HepG2 (cell line): Measurements from ENCODE around the gene ADAMTS16. TPM values are rescaled to one million over a fixed set of nuclear protein-coding genes. Genes with fewer than 3 reads are reported as not detected.

ENCODE experiments used
- EED ChIP-seq: sonication (generic); formaldehyde crosslinking; IDR thresholded peaks from 2 replicates; pipeline ENCODE4 v1.5.0; 2020; ENCODE audit warnings: mild to moderate bottlenecking, missing genetic modification reagents
- ETV6 ChIP-seq: sonication (generic); formaldehyde crosslinking; conservative IDR thresholded peaks from 2 replicates; pipeline ENCODE4 v1.4.0; 2020; ENCODE audit warnings: missing genetic modification reagents
- HOXA3 ChIP-seq: sonication (generic); formaldehyde crosslinking; IDR thresholded peaks from 2 replicates; pipeline ENCODE4 v1.5.0; 2020; ENCODE audit warnings: missing genetic modification reagents
- KLF13 ChIP-seq: sonication (generic); formaldehyde crosslinking; IDR thresholded peaks from 2 replicates; pipeline ENCODE4 v1.4.0; 2020; ENCODE audit warnings: mild to moderate bottlenecking, missing genetic modification reagents
- NR3C1 ChIP-seq: sonication (generic); formaldehyde crosslinking; IDR thresholded peaks from 2 replicates; pipeline ENCODE4 v1.4.0; 2020; ENCODE audit warnings: missing genetic modification reagents
- POLR2AphosphoS2 ChIP-seq: IDR thresholded peaks from 2 replicates; pipeline ENCODE4 v1.6.1; 2011; ENCODE audit warnings: low read depth, low read length, improper control_type of control experiment
- RCOR2 ChIP-seq: IDR thresholded peaks from 2 replicates; pipeline ENCODE4 v1.6.1; 2016; ENCODE audit warnings: missing biosample characterization, missing genetic modification reagents
- REL ChIP-seq: sonication (generic); formaldehyde crosslinking; conservative IDR thresholded peaks from 2 replicates; pipeline ENCODE4 v1.8.0; 2022; ENCODE audit warnings: mild to moderate bottlenecking, missing genetic modification reagents, moderate library complexity
- SAP130 ChIP-seq: IDR thresholded peaks from 2 replicates; pipeline ENCODE4 v1.6.1; 2016; ENCODE audit warnings: low read depth
- STAG1 ChIP-seq: sonication (generic); formaldehyde crosslinking; IDR thresholded peaks from 2 replicates; pipeline ENCODE4 v1.4.0; 2020; ENCODE audit warnings: missing genetic modification reagents
- TAF15 ChIP-seq: fragments of 200-400 bp; formaldehyde crosslinking; IDR thresholded peaks from one replicate; pipeline ENCODE4 v1.6.1; 2018; ENCODE audit warnings: mild to moderate bottlenecking, low read depth, low read length; ENCODE audit not compliant: poor library complexity, severe bottlenecking
- YEATS2 ChIP-seq: sonication (generic); formaldehyde crosslinking; IDR thresholded peaks from 2 replicates; pipeline ENCODE4 v1.4.0; 2020; ENCODE audit warnings: missing genetic modification reagents, borderline replicate concordance
- ZKSCAN1 ChIP-seq: fragments of 150-350 bp; IDR thresholded peaks from 2 replicates; pipeline ENCODE4 v1.6.1; 2014; ENCODE audit warnings: low read length
- ZNF10 ChIP-seq: sonication (generic); formaldehyde crosslinking; IDR thresholded peaks from 2 replicates; pipeline ENCODE4 v1.4.0; 2020; ENCODE audit warnings: mild to moderate bottlenecking, low read depth, missing genetic modification reagents, borderline replicate concordance
- ZNF746 ChIP-seq: sonication (generic); formaldehyde crosslinking; IDR thresholded peaks from 2 replicates; pipeline ENCODE4 v1.8.0; 2022; ENCODE audit warnings: mild to moderate bottlenecking, missing genetic modification reagents
- polyA plus RNA-seq, 8 experiments: library from polyadenylated mRNA; depleted of rRNA in 3 of 8; stranded (reverse) in 7 of 8; unstranded in 1 of 8; fragments of >200 nt; fragmentation: Illumina TruSeq in 4 of 8; extraction: Trizol in 4 of 8; gene quantifications; 2 replicates each; pipeline versions ENCODE4 v1.2.1 to v1.2.3, GENCODE V29; 2011 to 2016; ENCODE audit warnings: low read depth in 4 of 8, missing spikeins in 1 of 8, mixed read lengths in 1 of 8; ENCODE audit not compliant: insufficient read depth in 1 of 8
- total RNA-seq, 5 experiments: library from RNA; depleted of rRNA; stranded (reverse); fragments of >200 nt; fragmentation: Illumina TruSeq; extraction: Trizol; gene quantifications; 2 replicates each; pipeline ENCODE4 v1.2.3, GENCODE V29; 2016; ENCODE audit warnings: low read depth in 1 of 5
- TF ChIP-seq, protein P1 (sequence below): sonication (generic); formaldehyde crosslinking; IDR thresholded peaks from 2 replicates; pipeline ENCODE4 v1.5.1; 2020; ENCODE audit warnings: mild to moderate bottlenecking, missing genetic modification reagents
- TF ChIP-seq, protein P2 (sequence below): IDR thresholded peaks from 2 replicates; pipeline ENCODE4 v1.6.1; 2016; ENCODE audit warnings: mild to moderate bottlenecking, missing biosample characterization, missing genetic modification reagents
- TF ChIP-seq, protein P3 (sequence below): sonication (generic); formaldehyde crosslinking; IDR thresholded peaks from 2 replicates; pipeline ENCODE4 v1.8.0; 2022; ENCODE audit warnings: missing genetic modification reagents, low read depth, mild to moderate bottlenecking, borderline replicate concordance
- TF ChIP-seq, protein P4 (sequence below): sonication (generic); formaldehyde crosslinking; IDR thresholded peaks from 2 replicates; pipeline ENCODE4 v1.8.1; 2023; ENCODE audit warnings: mild to moderate bottlenecking, inconsistent platforms, moderate library complexity, missing genetic modification reagents, borderline replicate concordance
- TF ChIP-seq, protein P5 (sequence below): IDR thresholded peaks from 2 replicates; pipeline ENCODE4 v1.6.1; 2016; ENCODE audit warnings: mild to moderate bottlenecking
- TF ChIP-seq, protein P6 (sequence below): sonication (generic); formaldehyde crosslinking; IDR thresholded peaks from 2 replicates; pipeline ENCODE4 v1.4.0; 2020; ENCODE audit warnings: missing genetic modification reagents

The ADAMTS16 gene
- total and polyA plus RNA-seq, 2 of the 13 experiments (the other 11 are each of a cell fraction or from before 2014, with no cell fraction given) = 0.02 to 0.03 TPM

DNA sequence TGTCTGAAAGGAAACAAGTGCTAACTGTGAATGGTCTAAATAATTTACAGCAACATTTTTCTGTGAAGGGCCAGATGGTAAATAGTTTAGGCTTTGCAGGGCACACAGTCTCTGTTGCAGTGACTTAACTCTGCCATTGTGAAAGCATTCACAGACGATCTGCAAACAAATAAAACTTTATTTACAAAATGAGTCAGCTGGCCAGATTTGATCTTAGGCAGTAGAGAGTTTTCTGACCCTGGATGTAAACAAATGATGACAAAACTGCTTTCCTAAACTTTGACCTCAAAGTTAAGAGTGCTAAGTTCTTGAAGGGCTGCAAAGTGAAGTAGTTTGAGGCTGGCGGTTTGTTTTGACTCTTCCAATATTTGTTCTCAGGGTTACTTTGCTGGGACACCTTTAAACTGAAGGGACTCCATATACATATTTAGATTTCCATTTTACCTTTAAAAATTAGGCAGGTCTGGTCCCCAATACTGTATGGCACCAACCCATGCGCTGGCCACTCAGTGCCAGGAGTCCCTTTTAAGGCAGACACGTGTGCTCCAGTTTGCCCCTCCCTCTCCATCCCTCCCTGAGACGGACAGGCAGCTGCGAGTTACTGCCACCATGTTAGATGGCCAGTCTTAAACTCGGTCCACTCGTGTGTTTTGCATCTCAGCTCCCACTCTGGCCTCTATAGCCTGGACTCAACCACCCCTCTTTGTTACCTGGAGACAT is 4.0 kb upstream of the ADAMTS16 start (continued):
- TF ChIP-seq, protein P1, sequence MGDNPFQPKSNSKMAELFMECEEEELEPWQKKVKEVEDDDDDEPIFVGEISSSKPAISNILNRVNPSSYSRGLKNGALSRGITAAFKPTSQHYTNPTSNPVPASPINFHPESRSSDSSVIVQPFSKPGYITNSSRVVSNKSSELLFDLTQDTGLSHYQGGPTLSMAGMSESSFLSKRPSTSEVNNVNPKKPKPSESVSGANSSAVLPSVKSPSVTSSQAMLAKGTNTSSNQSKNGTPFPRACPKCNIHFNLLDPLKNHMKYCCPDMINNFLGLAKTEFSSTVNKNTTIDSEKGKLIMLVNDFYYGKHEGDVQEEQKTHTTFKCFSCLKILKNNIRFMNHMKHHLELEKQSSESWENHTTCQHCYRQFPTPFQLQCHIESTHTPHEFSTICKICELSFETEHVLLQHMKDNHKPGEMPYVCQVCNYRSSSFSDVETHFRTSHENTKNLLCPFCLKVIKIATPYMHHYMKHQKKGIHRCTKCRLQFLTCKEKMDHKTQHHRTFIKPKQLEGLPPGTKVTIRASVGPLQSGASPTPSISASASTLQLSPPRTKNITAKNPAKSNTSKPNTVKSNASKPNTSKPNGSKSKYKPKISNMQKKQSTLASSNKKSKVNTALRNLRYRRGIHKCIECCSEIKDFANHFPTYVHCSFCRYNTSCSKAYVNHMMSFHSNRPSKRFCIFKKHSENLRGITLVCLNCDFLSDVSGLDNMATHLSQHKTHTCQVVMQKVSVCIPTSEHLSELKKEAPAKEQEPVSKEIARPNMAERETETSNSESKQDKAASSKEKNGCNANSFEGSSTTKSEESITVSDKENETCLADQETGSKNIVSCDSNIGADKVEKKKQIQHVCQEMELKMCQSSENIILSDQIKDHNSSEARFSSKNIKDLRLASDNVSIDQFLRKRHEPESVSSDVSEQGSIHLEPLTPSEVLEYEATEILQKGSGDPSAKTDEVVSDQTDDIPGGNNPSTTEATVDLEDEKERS = 0 out of 2 replicates have a peak, but pooled peaks have one; percentile 45
- TF ChIP-seq, protein P2, sequence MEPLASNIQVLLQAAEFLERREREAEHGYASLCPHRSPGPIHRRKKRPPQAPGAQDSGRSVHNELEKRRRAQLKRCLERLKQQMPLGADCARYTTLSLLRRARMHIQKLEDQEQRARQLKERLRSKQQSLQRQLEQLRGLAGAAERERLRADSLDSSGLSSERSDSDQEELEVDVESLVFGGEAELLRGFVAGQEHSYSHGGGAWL (CRISPR knock-in tag) = no peak
- TF ChIP-seq YEATS2 (CRISPR knock-in tag) (peak; percentile 36; the same call in 1 of the 2 replicates), ZNF10 (CRISPR knock-in tag) (no peak), SAP130 (CRISPR knock-in tag) (peak; percentile 69), KLF13 (CRISPR knock-in tag) (no peak), POLR2AphosphoS2 (no peak), NR3C1 (CRISPR knock-in tag) (no peak), ZNF746 (CRISPR knock-in tag) (no peak; the same call in 1 of the 2 replicates), REL (CRISPR knock-in tag) (no peak), ZKSCAN1 (no peak), STAG1 (CRISPR knock-in tag) (0 out of 2 replicates have a peak, but pooled peaks have one; percentile 8), TAF15 (no peak), EED (CRISPR knock-in tag) (no peak), HOXA3 (CRISPR knock-in tag) (peak; percentile 55; the same call in 1 of the 2 replicates), ETV6 (no peak), RCOR2 (CRISPR knock-in tag) (peak; percentile 70; the same call in 1 of the 2 replicates)
- TF ChIP-seq, protein P3, sequence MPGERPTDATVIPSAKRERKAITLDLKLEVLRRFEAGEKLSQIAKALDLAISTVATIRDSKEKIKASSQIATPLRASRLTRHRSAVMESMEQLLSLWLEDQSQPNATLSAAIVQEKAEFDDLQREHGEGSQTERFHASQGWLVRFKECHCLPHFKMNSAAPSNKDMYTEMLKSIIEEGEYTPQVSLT (CRISPR knock-in tag) = no peak
- TF ChIP-seq, protein P4, sequence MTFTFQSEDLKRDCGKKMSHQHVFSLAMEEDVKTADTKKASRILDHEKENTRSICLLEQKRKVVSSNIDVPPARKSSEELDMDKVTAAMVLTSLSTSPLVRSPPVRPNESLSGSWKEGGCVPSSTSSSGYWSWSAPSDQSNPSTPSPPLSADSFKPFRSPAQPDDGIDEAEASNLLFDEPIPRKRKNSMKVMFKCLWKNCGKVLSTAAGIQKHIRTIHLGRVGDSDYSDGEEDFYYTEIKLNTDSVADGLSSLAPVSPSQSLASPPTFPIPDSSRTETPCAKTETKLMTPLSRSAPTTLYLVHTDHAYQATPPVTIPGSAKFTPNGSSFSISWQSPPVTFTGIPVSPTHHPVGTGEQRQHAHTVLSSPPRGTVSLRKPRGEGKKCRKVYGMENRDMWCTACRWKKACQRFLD (CRISPR knock-in tag) = no peak
- TF ChIP-seq, protein P5, sequence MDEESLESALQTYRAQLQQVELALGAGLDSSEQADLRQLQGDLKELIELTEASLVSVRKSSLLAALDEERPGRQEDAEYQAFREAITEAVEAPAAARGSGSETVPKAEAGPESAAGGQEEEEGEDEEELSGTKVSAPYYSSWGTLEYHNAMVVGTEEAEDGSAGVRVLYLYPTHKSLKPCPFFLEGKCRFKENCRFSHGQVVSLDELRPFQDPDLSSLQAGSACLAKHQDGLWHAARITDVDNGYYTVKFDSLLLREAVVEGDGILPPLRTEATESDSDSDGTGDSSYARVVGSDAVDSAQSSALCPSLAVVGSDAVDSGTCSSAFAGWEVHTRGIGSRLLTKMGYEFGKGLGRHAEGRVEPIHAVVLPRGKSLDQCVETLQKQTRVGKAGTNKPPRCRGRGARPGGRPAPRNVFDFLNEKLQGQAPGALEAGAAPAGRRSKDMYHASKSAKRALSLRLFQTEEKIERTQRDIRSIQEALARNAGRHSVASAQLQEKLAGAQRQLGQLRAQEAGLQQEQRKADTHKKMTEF = peak; percentile 84
- TF ChIP-seq, protein P6, sequence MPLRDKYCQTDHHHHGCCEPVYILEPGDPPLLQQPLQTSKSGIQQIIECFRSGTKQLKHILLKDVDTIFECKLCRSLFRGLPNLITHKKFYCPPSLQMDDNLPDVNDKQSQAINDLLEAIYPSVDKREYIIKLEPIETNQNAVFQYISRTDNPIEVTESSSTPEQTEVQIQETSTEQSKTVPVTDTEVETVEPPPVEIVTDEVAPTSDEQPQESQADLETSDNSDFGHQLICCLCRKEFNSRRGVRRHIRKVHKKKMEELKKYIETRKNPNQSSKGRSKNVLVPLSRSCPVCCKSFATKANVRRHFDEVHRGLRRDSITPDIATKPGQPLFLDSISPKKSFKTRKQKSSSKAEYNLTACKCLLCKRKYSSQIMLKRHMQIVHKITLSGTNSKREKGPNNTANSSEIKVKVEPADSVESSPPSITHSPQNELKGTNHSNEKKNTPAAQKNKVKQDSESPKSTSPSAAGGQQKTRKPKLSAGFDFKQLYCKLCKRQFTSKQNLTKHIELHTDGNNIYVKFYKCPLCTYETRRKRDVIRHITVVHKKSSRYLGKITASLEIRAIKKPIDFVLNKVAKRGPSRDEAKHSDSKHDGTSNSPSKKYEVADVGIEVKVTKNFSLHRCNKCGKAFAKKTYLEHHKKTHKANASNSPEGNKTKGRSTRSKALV (CRISPR knock-in tag) = peak; percentile 37; the same call in 1 of the 2 replicates
